ENCODE data around the gene SMG1.
"Not testable (repeated sequence)": the region's sequence is repeated elsewhere in the genome, so short reads cannot be mapped to it uniquely, and the experiment has no call there.

The SMG1 gene

GRCh38 chr16:18757960-18758660 lies 168.1 kb downstream of the SMG1 start:
- not testable (repeated sequence) for DNase-seq

GRCh38 chr16:18756639-18757038 lies 169.6 kb downstream of the SMG1 start:
- DNase-seq: not testable (repeated sequence)
